HG03103 (cell line): Measurements from ENCODE around the gene HRCT1.

Experiments
- ATAC-seq: cut with Tn5 transposase; IDR thresholded peaks from one replicate; pipeline ENCODE4 v1.9.1; 2021; ENCODE audit warnings: low read depth; ENCODE audit not compliant: unreplicated experiment

The HRCT1 gene

GRCh38 chr9:35939679-35940250 lies 33.8 kb downstream of the HRCT1 start:
- ATAC-seq, result no peak

- ATAC-seq, result no peak
These were observed 34.7 kb downstream of the HRCT1 start for GRCh38 chr9:35940458-35941407.

GRCh38 chr9:35942286-35942685 lies 36.3 kb downstream of the HRCT1 start:
- ATAC-seq, result no peak

GRCh38 chr9:35944173-35944572 lies 38.2 kb downstream of the HRCT1 start:
- ATAC-seq, result no peak

- no peak for ATAC-seq
These were observed 38.8 kb downstream of the HRCT1 start for GRCh38 chr9:35944841-35945240.

- no peak for ATAC-seq
These were observed 39.5 kb downstream of the HRCT1 start for GRCh38 chr9:35945341-35946018.

- ATAC-seq, result no peak
These were observed 42.4 kb downstream of the HRCT1 start for GRCh38 chr9:35948451-35948850.

GRCh38 chr9:35948901-35949318 lies 42.9 kb downstream of the HRCT1 start:
- ATAC-seq, result no peak

GRCh38 chr9:35951736-35952135 lies 45.7 kb downstream of the HRCT1 start:
- no peak for ATAC-seq

- no peak for ATAC-seq
These were observed 46.7 kb downstream of the HRCT1 start for GRCh38 chr9:35952526-35953191.

GRCh38 chr9:35954942-35955546 lies 49.0 kb downstream of the HRCT1 start:
- no peak for ATAC-seq

- no peak for ATAC-seq
These were observed 50.6 kb downstream of the HRCT1 start for GRCh38 chr9:35956651-35957050.
